ENCODE results near the gene EFR3B.
"Not testable (repeated sequence)": the region's sequence is repeated elsewhere in the genome, so short reads cannot be mapped to it uniquely, and the experiment has no call there.

The EFR3B gene

GRCh38 chr2:25041928-25042320, at the start of gene EFR3B:
Gene EFR3B, plus strand, starts transcription at chr2:25042076. Its CDS starts 237 bp downstream, at chr2:25042313.
- DNase-seq, result peak; percentile 80

- DNase-seq, result no peak
Observed at GRCh38 chr2:24993406-24994145, 48.3 kb upstream of the EFR3B start.

GRCh38 chr2:24994146-24994724, 47.6 kb upstream of the EFR3B start:
- DNase-seq, result no peak

- DNase-seq, result not testable (repeated sequence)
Observed at GRCh38 chr2:24999097-24999496, 42.8 kb upstream of the EFR3B start.

GRCh38 chr2:25000036-25000435, 41.8 kb upstream of the EFR3B start:
- no peak for DNase-seq

GRCh38 chr2:25000503-25001324, 41.2 kb upstream of the EFR3B start:
- DNase-seq, result no peak

GRCh38 chr2:25001325-25001637, 40.6 kb upstream of the EFR3B start:
- DNase-seq, result no peak

- DNase-seq, result no peak
Observed at GRCh38 chr2:25002066-25002465, 39.8 kb upstream of the EFR3B start.

GRCh38 chr2:25009954-25010353, 31.9 kb upstream of the EFR3B start:
- DNase-seq, result no peak

GRCh38 chr2:25011342-25011741, 30.5 kb upstream of the EFR3B start:
- not testable (repeated sequence) for DNase-seq

- DNase-seq, result no peak
Observed at GRCh38 chr2:25014631-25015030, 27.2 kb upstream of the EFR3B start.

- no peak for DNase-seq
Observed at GRCh38 chr2:25018681-25019080, 23.2 kb upstream of the EFR3B start.

- no peak for DNase-seq
Observed at GRCh38 chr2:25021791-25022362, 20.0 kb upstream of the EFR3B start.

GRCh38 chr2:25023333-25023732, 18.5 kb upstream of the EFR3B start:
- DNase-seq, result no peak

GRCh38 chr2:25025229-25026007, 16.5 kb upstream of the EFR3B start:
- DNase-seq, result no peak

- DNase-seq, result no peak
Observed at GRCh38 chr2:25026008-25026530, 15.8 kb upstream of the EFR3B start.

GRCh38 chr2:25029183-25029554, 12.7 kb upstream of the EFR3B start:
- DNase-seq, result no peak

GRCh38 chr2:25030702-25031101, 11.2 kb upstream of the EFR3B start:
- no peak for DNase-seq

- no peak for DNase-seq
Observed at GRCh38 chr2:25032094-25032493, 9.8 kb upstream of the EFR3B start.

- DNase-seq, result no peak
Observed at GRCh38 chr2:25032901-25033300, 9.0 kb upstream of the EFR3B start.

GRCh38 chr2:25034081-25034480, 7.8 kb upstream of the EFR3B start:
- no peak for DNase-seq

GRCh38 chr2:25035537-25036220, 6.2 kb upstream of the EFR3B start:
- DNase-seq, result no peak
